ENCODE measurements around the gene KLF6. TPM values are rescaled to one million over a fixed set of nuclear protein-coding genes. Genes with fewer than 3 reads are reported as not detected.

The KLF6 gene
- total RNA-seq, 4 donors from 2014 or later: 23.3 to 84.7 (median 49.8) TPM

GRCh38 chr10:3759397-3759796 lies 25.6 kb downstream of the KLF6 start:
- intact Hi-C loops (cut with DNase I; ENCODE audit: low total_unique reads) (no loop called here), in situ Hi-C loops (cut with MboI; ENCODE audit: low sequenced_read_pairs in 4 of 4) (no loop called here)
- no peaks in the 10 kb centered on the region for H3K9me3 ChIP-seq
- no peaks in the 10 kb centered on the region for H3K36me3 ChIP-seq
- DNase-seq (no peak), ATAC-seq (no peak)
- H3K4me3 ChIP-seq: no peak overlapping the region
- H3K4me1 ChIP-seq: peaks cover 0 to 5% of the 10 kb centered on the region in 2 donors
- H3K27me3 ChIP-seq: no peaks in the 10 kb centered on the region
- H3K27ac ChIP-seq: no peak overlapping the region
- TF ChIP-seq, protein P1, sequence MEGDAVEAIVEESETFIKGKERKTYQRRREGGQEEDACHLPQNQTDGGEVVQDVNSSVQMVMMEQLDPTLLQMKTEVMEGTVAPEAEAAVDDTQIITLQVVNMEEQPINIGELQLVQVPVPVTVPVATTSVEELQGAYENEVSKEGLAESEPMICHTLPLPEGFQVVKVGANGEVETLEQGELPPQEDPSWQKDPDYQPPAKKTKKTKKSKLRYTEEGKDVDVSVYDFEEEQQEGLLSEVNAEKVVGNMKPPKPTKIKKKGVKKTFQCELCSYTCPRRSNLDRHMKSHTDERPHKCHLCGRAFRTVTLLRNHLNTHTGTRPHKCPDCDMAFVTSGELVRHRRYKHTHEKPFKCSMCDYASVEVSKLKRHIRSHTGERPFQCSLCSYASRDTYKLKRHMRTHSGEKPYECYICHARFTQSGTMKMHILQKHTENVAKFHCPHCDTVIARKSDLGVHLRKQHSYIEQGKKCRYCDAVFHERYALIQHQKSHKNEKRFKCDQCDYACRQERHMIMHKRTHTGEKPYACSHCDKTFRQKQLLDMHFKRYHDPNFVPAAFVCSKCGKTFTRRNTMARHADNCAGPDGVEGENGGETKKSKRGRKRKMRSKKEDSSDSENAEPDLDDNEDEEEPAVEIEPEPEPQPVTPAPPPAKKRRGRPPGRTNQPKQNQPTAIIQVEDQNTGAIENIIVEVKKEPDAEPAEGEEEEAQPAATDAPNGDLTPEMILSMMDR (IDR thresholded peaks at IDR 0.05 in 4 of 5, conservative IDR thresholded peaks at IDR 0.05 in 1 of 5): no peak
- no peak for TF ChIP-seq POLR2A (IDR thresholded peaks at IDR 0.05)

DNA sequence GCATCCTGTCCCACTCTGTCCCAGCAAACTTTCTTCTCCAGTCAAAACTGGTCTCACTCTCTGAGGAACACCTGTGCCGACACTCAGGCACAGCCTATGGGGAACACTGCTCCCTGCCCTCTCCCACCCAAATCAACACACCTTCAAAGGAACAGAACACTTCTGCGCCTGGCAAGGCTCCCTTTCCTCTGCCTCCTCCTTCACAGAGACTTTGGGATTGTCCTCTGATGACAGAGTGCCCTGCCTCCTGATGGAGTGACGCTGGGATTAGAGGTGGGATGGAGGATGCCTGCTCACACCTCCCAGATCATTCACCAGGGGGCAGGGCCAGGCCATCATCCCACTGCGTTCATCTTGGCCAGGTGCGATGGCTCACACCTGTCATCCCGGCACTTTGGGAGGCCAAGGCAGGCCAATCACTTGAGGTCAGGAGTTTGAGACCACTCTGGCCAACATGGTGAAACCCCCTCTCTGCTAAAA lies 26.5 kb downstream of the KLF6 start:
- ATAC-seq (no peak), DNase-seq (no peak)
- in situ Hi-C loops (cut with MboI; ENCODE audit: low sequenced_read_pairs in 4 of 4) (no loop called here), intact Hi-C loops (cut with DNase I; ENCODE audit: low total_unique reads) (no loop called here)
- H3K4me1 ChIP-seq: peaks cover 0 to 5% of the 10 kb centered on the region in 2 donors
- no peak overlapping the region for H3K27ac ChIP-seq
- H3K4me3 ChIP-seq: no peak overlapping the region
- H3K27me3 ChIP-seq: no peaks in the 10 kb centered on the region
- H3K36me3 ChIP-seq: no peaks in the 10 kb centered on the region
- H3K9me3 ChIP-seq: no peaks in the 10 kb centered on the region
- TF ChIP-seq POLR2A (IDR thresholded peaks at IDR 0.05): no peak
- TF ChIP-seq, protein P1 (IDR thresholded peaks at IDR 0.05 in 4 of 5, conservative IDR thresholded peaks at IDR 0.05 in 1 of 5): no peak

GRCh38 chr10:3757638-3758490 lies 27.1 kb downstream of the KLF6 start:
- Histone ChIP-seq H3K9me3 (no peaks in the 10 kb centered on the region), H3K4me1 (peaks cover 0 to 5% of the 10 kb centered on the region in 2 donors), H3K36me3 (no peaks in the 10 kb centered on the region), H3K27me3 (no peaks in the 10 kb centered on the region), H3K4me3 (no peak overlapping the region), H3K27ac (no peak overlapping the region)
- DNase-seq: no peak
- intact Hi-C loops (cut with DNase I; ENCODE audit: low total_unique reads): no loop called here
- no peak for TF ChIP-seq POLR2A (IDR thresholded peaks at IDR 0.05)
- TF ChIP-seq, protein P1 (IDR thresholded peaks at IDR 0.05 in 4 of 5, conservative IDR thresholded peaks at IDR 0.05 in 1 of 5): no peak
- ATAC-seq: no peak
- in situ Hi-C loops (cut with MboI; ENCODE audit: low sequenced_read_pairs in 4 of 4): no loop called here

- no peak overlapping the region for H3K27ac ChIP-seq
- TF ChIP-seq POLR2A (IDR thresholded peaks at IDR 0.05): no peak
- TF ChIP-seq, protein P1 (IDR thresholded peaks at IDR 0.05 in 4 of 5, conservative IDR thresholded peaks at IDR 0.05 in 1 of 5): no peak
- no peak for DNase-seq
- no peaks in the 10 kb centered on the region for H3K27me3 ChIP-seq
- H3K4me3 ChIP-seq: no peak overlapping the region
- no peak for ATAC-seq
- H3K9me3 ChIP-seq: no peaks in the 10 kb centered on the region
- peaks cover 0 to 5% of the 10 kb centered on the region in 2 donors for H3K4me1 ChIP-seq
- no peaks in the 10 kb centered on the region for H3K36me3 ChIP-seq
- intact Hi-C loops (cut with DNase I; ENCODE audit: low total_unique reads) (no loop called here), in situ Hi-C loops (cut with MboI; ENCODE audit: low sequenced_read_pairs in 4 of 4) (no loop called here)
Observed at GRCh38 chr10:3757250-3757637, 27.8 kb downstream of the KLF6 start.

All from gastrocnemius medialis (tissue), 4 donors.